OCI-LY3 (cell line): ENCODE measurements around the gene TNNI2.

ENCODE experiments used
- H2AFZ ChIP-seq: fragments of 200-600, 300-600 bp; shearing (Covaris generic); 2 replicates; pipeline ENCODE4 v1.6.0; 2014; ENCODE audit warnings: antibody characterized with exemption, low read depth, low read length
- H3K27ac ChIP-seq: fragments of 200-600, 300-600 bp; sonication (generic); 2 replicates; pipeline ENCODE4 v1.5.1; 2014; ENCODE audit warnings: mild to moderate bottlenecking, low read length, moderate library complexity, mixed read lengths
- H3K27me3 ChIP-seq: fragments of 200-600, 300-600 bp; sonication (generic); 2 replicates; pipeline ENCODE4 v1.6.1; 2014; ENCODE audit warnings: low read depth, low read length, mixed read lengths
- H3K36me3 ChIP-seq: fragments of 200-600, 300-600 bp; sonication (generic); replicated peaks from 2 replicates; pipeline ENCODE3; 2014; ENCODE audit warnings: low read depth, low read length, mixed read lengths
- H3K4me1 ChIP-seq: fragments of 300-600, 200-600 bp; sonication (generic); 2 replicates; pipeline ENCODE4 v1.6.1; 2014; ENCODE audit warnings: low read length, mixed read lengths
- H3K4me2 ChIP-seq: fragments of 200-600, 300-600 bp; sonication (generic); 2 replicates; pipeline ENCODE4 v1.6.1; 2014; ENCODE audit warnings: low read length, mixed read lengths
- H3K4me3 ChIP-seq: fragments of 300-600, 200-600 bp; sonication (generic); 2 replicates; pipeline ENCODE4 v1.5.1; 2014; ENCODE audit warnings: antibody characterized with exemption, mild to moderate bottlenecking, low read length, moderate library complexity
- H3K79me2 ChIP-seq: fragments of 300-600, 200-600 bp; shearing (Covaris generic); 2 replicates; pipeline ENCODE4 v1.6.1; 2014; ENCODE audit warnings: mild to moderate bottlenecking, low read length, mixed read lengths
- H3K9ac ChIP-seq: fragments of 300-600, 200-600 bp; shearing (Covaris generic); 2 replicates; pipeline ENCODE4 v1.6.0; 2014; ENCODE audit warnings: mild to moderate bottlenecking, low read length, moderate library complexity
- H3K9me3 ChIP-seq: fragments of 200-600, 300-600 bp; shearing (Covaris generic); 2 replicates; pipeline ENCODE4 v1.6.1; 2014; ENCODE audit warnings: low read length, mixed read lengths; ENCODE audit not compliant: insufficient read depth
- H4K20me1 ChIP-seq: fragments of 200-600, 300-600 bp; sonication (generic); 2 replicates; pipeline ENCODE4 v1.6.1; 2016; ENCODE audit warnings: low read length, mixed read lengths; ENCODE audit not compliant: insufficient read depth
- EZH2phosphoT487 ChIP-seq: fragments of 200-600 bp; shearing (Covaris generic); IDR thresholded peaks from 2 replicates; pipeline ENCODE4 v1.6.1; 2018; ENCODE audit warnings: antibody characterized with exemption, mixed run types, low read depth
- TF ChIP-seq, protein P1 (sequence below): fragments of 200-600, 300-600 bp; sonication (generic); IDR thresholded peaks from 2 replicates; pipeline ENCODE4 v1.5.1; 2014; ENCODE audit warnings: antibody characterized with exemption, low read length, low read depth

Gene TNNI2

DNA sequence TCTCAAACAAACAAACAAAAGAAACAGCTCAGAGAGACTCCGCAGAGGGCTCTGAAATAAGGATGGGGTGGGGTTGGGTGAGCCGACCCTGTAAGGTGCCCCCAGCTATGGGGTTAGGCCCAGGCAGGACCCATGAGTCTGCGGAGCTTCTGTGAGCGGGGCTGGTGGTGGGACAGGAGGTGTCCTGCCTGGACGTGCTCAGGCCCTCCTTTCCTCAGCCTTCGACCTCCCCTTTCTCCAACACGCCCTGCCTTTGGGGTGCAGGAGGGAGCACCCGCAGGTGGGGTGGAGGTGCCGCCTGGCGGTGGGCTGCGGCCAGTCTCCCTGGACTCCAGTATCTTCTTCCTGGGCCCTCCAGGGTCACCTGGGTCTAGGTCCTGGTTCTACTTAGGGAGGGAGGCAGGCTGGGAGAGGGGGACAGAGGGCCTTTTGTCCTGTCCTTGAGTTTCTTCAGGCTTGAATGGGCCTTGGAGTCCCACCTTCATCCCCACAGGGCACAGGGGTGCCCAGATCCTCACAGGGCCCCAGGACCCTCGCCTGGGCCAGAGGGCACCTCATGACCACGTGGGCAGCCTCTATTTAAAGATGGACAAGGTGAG lies 40.7 kb downstream of the TNNI2 start:
- Histone ChIP-seq H3K4me1 (no peaks in the 10 kb centered on the region), H3K27me3 (no peaks in the 10 kb centered on the region), H2AFZ (no peak overlapping the region), H3K4me3 (no peak overlapping the region), H3K36me3 (peaks cover 23% of the 10 kb centered on the region), H3K4me2 (no peak overlapping the region), H3K79me2 (no peaks in the 10 kb centered on the region), H3K9ac (no peak overlapping the region), H3K27ac (no peak overlapping the region), H4K20me1 (peaks cover 99% of the 10 kb centered on the region), H3K9me3 (no peaks in the 10 kb centered on the region)
- TF ChIP-seq, protein P1, sequence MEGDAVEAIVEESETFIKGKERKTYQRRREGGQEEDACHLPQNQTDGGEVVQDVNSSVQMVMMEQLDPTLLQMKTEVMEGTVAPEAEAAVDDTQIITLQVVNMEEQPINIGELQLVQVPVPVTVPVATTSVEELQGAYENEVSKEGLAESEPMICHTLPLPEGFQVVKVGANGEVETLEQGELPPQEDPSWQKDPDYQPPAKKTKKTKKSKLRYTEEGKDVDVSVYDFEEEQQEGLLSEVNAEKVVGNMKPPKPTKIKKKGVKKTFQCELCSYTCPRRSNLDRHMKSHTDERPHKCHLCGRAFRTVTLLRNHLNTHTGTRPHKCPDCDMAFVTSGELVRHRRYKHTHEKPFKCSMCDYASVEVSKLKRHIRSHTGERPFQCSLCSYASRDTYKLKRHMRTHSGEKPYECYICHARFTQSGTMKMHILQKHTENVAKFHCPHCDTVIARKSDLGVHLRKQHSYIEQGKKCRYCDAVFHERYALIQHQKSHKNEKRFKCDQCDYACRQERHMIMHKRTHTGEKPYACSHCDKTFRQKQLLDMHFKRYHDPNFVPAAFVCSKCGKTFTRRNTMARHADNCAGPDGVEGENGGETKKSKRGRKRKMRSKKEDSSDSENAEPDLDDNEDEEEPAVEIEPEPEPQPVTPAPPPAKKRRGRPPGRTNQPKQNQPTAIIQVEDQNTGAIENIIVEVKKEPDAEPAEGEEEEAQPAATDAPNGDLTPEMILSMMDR: no peak
- no peak for TF ChIP-seq EZH2phosphoT487

DNA sequence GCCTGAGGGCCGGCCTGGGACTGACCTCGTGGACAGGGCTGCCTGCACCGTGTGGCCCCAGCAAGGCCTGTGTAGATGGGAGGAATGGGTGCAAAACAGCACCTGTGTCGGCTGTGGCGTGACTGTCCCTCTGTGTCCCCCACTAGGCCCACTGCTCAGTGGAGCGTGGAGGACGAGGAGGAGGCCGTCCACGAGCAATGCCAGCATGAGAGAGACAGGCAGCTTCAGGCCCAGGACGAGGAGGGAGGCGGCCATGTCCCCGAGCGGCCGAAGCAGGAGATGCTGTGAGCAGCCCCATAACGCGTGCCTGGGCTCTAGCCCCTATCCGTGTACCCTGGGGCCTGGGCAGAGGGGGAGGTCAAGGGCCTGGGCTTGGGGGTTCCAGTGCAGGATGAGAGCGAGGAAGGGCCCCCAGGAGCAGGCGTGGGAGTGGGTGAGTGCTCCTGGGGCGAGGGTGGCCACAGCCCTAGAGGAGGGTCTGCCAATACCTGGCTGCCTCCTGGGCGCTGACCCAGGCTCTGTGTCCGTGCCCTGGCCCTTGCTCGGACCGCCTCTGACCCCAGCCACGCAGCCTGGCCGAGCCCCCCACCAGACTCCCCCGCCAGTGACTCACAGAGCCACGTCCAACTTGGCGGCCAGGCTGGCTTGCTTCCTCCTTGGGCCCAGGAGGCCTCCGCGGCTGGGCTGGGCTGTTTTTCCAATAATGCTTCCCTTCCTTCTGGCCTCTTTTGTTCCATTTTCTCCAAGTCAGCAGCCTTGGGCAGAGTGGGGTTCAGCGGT lies 41.4 kb downstream of the TNNI2 start:
- peaks cover 30% of the 10 kb centered on the region for H3K36me3 ChIP-seq
- peaks cover 99% of the 10 kb centered on the region for H4K20me1 ChIP-seq
- no peaks in the 10 kb centered on the region for H3K9me3 ChIP-seq
- no peak for TF ChIP-seq EZH2phosphoT487
- TF ChIP-seq, protein P1: no peak
- H3K27me3 ChIP-seq: no peaks in the 10 kb centered on the region
- H3K4me1 ChIP-seq: no peaks in the 10 kb centered on the region
- no peaks in the 10 kb centered on the region for H3K79me2 ChIP-seq
- H3K4me3 ChIP-seq: no peak overlapping the region
- H3K4me2 ChIP-seq: no peak overlapping the region
- no peak overlapping the region for H3K27ac ChIP-seq
- H2AFZ ChIP-seq: no peak overlapping the region
- H3K9ac ChIP-seq: no peak overlapping the region

DNA sequence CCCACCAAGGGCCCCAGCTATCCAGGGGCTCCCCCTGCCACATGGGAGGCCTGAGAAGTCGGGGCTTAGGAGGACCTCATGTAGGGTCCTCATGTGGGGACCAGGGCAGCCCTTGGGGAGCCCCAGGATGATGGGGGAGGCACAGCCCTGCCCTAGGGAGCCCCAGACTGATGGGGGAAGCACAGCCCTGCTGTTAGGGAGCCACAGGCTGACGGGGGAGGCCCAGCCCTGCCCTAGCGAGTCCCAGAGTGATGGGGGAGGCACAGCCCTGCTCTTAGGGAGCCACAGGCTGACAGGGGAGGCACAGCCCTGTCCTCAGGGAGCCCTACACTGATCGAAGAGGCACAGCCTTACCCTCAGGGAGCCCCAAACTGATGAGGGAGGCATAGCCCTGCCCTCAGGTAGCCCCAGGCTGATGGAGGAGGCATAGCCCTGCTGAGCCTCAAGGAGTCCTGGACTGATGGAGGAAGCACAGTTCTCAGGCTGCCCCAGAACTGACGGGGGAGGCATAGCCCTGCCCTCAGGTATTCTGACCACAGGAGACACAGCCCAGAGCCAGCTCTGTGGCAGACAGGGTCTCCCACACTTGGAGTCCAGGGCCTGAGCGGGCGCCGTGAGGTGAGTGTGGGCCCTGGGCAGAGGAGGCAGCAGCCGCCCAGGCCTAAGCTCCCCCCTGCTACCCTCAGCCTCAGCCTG lies 42.1 kb downstream of the TNNI2 start:
- no peak overlapping the region for H2AFZ ChIP-seq
- H3K79me2 ChIP-seq: no peaks in the 10 kb centered on the region
- no peaks in the 10 kb centered on the region for H3K27me3 ChIP-seq
- H3K9me3 ChIP-seq: no peaks in the 10 kb centered on the region
- TF ChIP-seq, protein P1: no peak
- no peak for TF ChIP-seq EZH2phosphoT487
- no peak overlapping the region for H3K9ac ChIP-seq
- peaks cover 98% of the 10 kb centered on the region for H4K20me1 ChIP-seq
- H3K4me3 ChIP-seq: no peak overlapping the region
- H3K36me3 ChIP-seq: peaks cover 38% of the 10 kb centered on the region
- H3K4me2 ChIP-seq: no peak overlapping the region
- no peak overlapping the region for H3K27ac ChIP-seq
- no peaks in the 10 kb centered on the region for H3K4me1 ChIP-seq
